ENCODE measurements around the gene BRMS1L.
"Not testable (repeated sequence)": the region's sequence is repeated elsewhere in the genome, so short reads cannot be mapped to it uniquely, and the experiment has no call there.

Gene BRMS1L

GRCh38 chr14:35826218-35826951 is at the start of gene BRMS1L:
TSS of gene BRMS1L (plus strand) at chr14:35826338. CDS start at chr14:35826517, 179 bp downstream.
- no peak for TF ChIP-seq CTCF (IDR thresholded peaks at IDR 0.05; ENCODE audit: low read depth, low read length)
- in situ Hi-C loops (cut with HindIII; ENCODE audit: low sequenced_read_pairs), result no loop called here

GRCh38 chr14:35776823-35777222 is 49.3 kb upstream of the BRMS1L start:
- no peak for DNase-seq (ENCODE audit: low read depth, low spot score)
- in situ Hi-C loops (cut with HindIII; ENCODE audit: low sequenced_read_pairs), result no loop called here
- H3K4me3 ChIP-seq (ENCODE audit: low read depth, low read length), result no peak overlapping the region
- TF ChIP-seq CTCF (IDR thresholded peaks at IDR 0.05; ENCODE audit: low read depth, low read length), result no peak

More at GRCh38 chr14:35826218-35826951, at the start of gene BRMS1L:
- peak within 1 kb of the TSS; percentile 84 for H3K4me3 ChIP-seq (ENCODE audit: low read depth, low read length)
- peak; percentile 99 for DNase-seq (ENCODE audit: low read depth, low spot score)

GRCh38 chr14:35777550-35777949 is 48.6 kb upstream of the BRMS1L start:
- in situ Hi-C loops (cut with HindIII; ENCODE audit: low sequenced_read_pairs); DNase-seq (ENCODE audit: low read depth, low spot score); H3K4me3 ChIP-seq (ENCODE audit: low read depth, low read length): not testable (repeated sequence)

- in situ Hi-C loops (cut with HindIII; ENCODE audit: low sequenced_read_pairs), result no loop called here
- TF ChIP-seq CTCF (IDR thresholded peaks at IDR 0.05; ENCODE audit: low read depth, low read length), result no peak
- no peak overlapping the region for H3K4me3 ChIP-seq (ENCODE audit: low read depth, low read length)
- DNase-seq (ENCODE audit: low read depth, low spot score), result no peak
These were observed 46.8 kb upstream of the BRMS1L start for GRCh38 chr14:35779368-35779767.

GRCh38 chr14:35783699-35784098 is 42.4 kb upstream of the BRMS1L start:
- in situ Hi-C loops (cut with HindIII; ENCODE audit: low sequenced_read_pairs), result no loop called here
- TF ChIP-seq CTCF (IDR thresholded peaks at IDR 0.05; ENCODE audit: low read depth, low read length), result no peak
- no peak overlapping the region for H3K4me3 ChIP-seq (ENCODE audit: low read depth, low read length)
- DNase-seq (ENCODE audit: low read depth, low spot score), result no peak

GRCh38 chr14:35786856-35787255 is 39.3 kb upstream of the BRMS1L start:
- no peak for DNase-seq (ENCODE audit: low read depth, low spot score)
- H3K4me3 ChIP-seq (ENCODE audit: low read depth, low read length), result no peak overlapping the region
- TF ChIP-seq CTCF (IDR thresholded peaks at IDR 0.05; ENCODE audit: low read depth, low read length), result no peak
- in situ Hi-C loops (cut with HindIII; ENCODE audit: low sequenced_read_pairs), result no loop called here

GRCh38 chr14:35789651-35790050 is 36.5 kb upstream of the BRMS1L start:
- DNase-seq (ENCODE audit: low read depth, low spot score), result peak; percentile 79
- in situ Hi-C loops (cut with HindIII; ENCODE audit: low sequenced_read_pairs), result no loop called here
- no peak overlapping the region for H3K4me3 ChIP-seq (ENCODE audit: low read depth, low read length)
- TF ChIP-seq CTCF (IDR thresholded peaks at IDR 0.05; ENCODE audit: low read depth, low read length), result no peak

Measured in astrocyte of the spinal cord (primary cell).